HepG2 (cell line): Measurements from ENCODE around the gene NCKAP1. TPM values are rescaled to one million over a fixed set of nuclear protein-coding genes. Genes with fewer than 3 reads are reported as not detected.
A peak's percentile ranks its signal among the peaks of the same experiment; 100 is the strongest.

ENCODE experiments used
- ATF1 ChIP-seq: IDR thresholded peaks from 2 replicates; pipeline ENCODE4 v1.6.1; 2016; ENCODE audit warnings: mild to moderate bottlenecking, control low read depth
- CBX2 ChIP-seq, 2 experiments: fragments of 200-600 bp in 1 of 2; sonication (generic); formaldehyde crosslinking in 1 of 2; IDR thresholded peaks; 2 replicates each; pipeline versions ENCODE4 v1.7.0 to v1.8.1; 2018 to 2022; ENCODE audit warnings: low read depth in 2 of 2, low read length in 1 of 2, mild to moderate bottlenecking in 1 of 2, missing genetic modification reagents in 1 of 2
- DRAP1 ChIP-seq: IDR thresholded peaks from 2 replicates; pipeline ENCODE4 v1.6.1; 2016; ENCODE audit warnings: missing genetic modification reagents, missing compliant biosample characterization
- ETS1 ChIP-seq: sonication (generic); formaldehyde crosslinking; IDR thresholded peaks from 2 replicates; pipeline ENCODE4 v1.4.0; 2020; ENCODE audit warnings: missing genetic modification reagents
- NCOA2 ChIP-seq: sonication (generic); formaldehyde crosslinking; IDR thresholded peaks from 2 replicates; pipeline ENCODE4 v1.8.0; 2022; ENCODE audit warnings: inconsistent platforms
- ZBTB44 ChIP-seq: sonication (generic); formaldehyde crosslinking; IDR thresholded peaks from 2 replicates; pipeline ENCODE4 v1.4.0; 2020; ENCODE audit warnings: missing genetic modification reagents
- ZNF142 ChIP-seq: sonication (generic); formaldehyde crosslinking; IDR thresholded peaks from 2 replicates; pipeline ENCODE4 v1.4.0; 2020; ENCODE audit warnings: missing genetic modification reagents
- ZNF281 ChIP-seq: sonication (generic); formaldehyde crosslinking; IDR thresholded peaks from 2 replicates; pipeline ENCODE4 v1.4.0; 2020; ENCODE audit warnings: missing genetic modification reagents, borderline replicate concordance
- ZNF446 ChIP-seq: sonication (generic); formaldehyde crosslinking; IDR thresholded peaks from 2 replicates; pipeline ENCODE4 v1.5.0; 2020; ENCODE audit warnings: mild to moderate bottlenecking, missing genetic modification reagents
- ZNF451 ChIP-seq: sonication (generic); formaldehyde crosslinking; IDR thresholded peaks from 2 replicates; pipeline ENCODE4 v1.5.0; 2020; ENCODE audit warnings: mild to moderate bottlenecking, missing genetic modification reagents
- ZNF562 ChIP-seq: sonication (generic); formaldehyde crosslinking; IDR thresholded peaks from 2 replicates; pipeline ENCODE4 v1.8.0; 2022; ENCODE audit warnings: missing genetic modification reagents, borderline replicate concordance
- ZNF569 ChIP-seq: sonication (generic); formaldehyde crosslinking; IDR thresholded peaks from 2 replicates; pipeline ENCODE4 v1.5.0; 2020; ENCODE audit warnings: mild to moderate bottlenecking, missing genetic modification reagents, moderate library complexity, borderline replicate concordance
- ZNF605 ChIP-seq: sonication (generic); formaldehyde crosslinking; IDR thresholded peaks from 2 replicates; pipeline ENCODE4 v1.8.0; 2022; ENCODE audit warnings: mild to moderate bottlenecking, missing genetic modification reagents
- ZNF644 ChIP-seq: IDR thresholded peaks from 2 replicates; pipeline ENCODE4 v1.6.1; 2016; ENCODE audit warnings: low read depth
- polyA plus RNA-seq, 8 experiments: library from polyadenylated mRNA; depleted of rRNA in 3 of 8; stranded (reverse) in 7 of 8; unstranded in 1 of 8; fragments of >200 nt; fragmentation: Illumina TruSeq in 4 of 8; extraction: Trizol in 4 of 8; gene quantifications; 2 replicates each; pipeline versions ENCODE4 v1.2.1 to v1.2.3, GENCODE V29; 2011 to 2016; ENCODE audit warnings: low read depth in 4 of 8, missing spikeins in 1 of 8, mixed read lengths in 1 of 8; ENCODE audit not compliant: insufficient read depth in 1 of 8
- total RNA-seq, 5 experiments: library from RNA; depleted of rRNA; stranded (reverse); fragments of >200 nt; fragmentation: Illumina TruSeq; extraction: Trizol; gene quantifications; 2 replicates each; pipeline ENCODE4 v1.2.3, GENCODE V29; 2016; ENCODE audit warnings: low read depth in 1 of 5
- TF ChIP-seq, protein P1 (sequence below): sonication (generic); formaldehyde crosslinking; IDR thresholded peaks from 2 replicates; pipeline ENCODE4 v1.4.0; 2020; ENCODE audit warnings: missing genetic modification reagents, borderline replicate concordance

Gene NCKAP1
- total and polyA plus RNA-seq, 2 of the 13 experiments (the other 11 are each of a cell fraction or from before 2014, with no cell fraction given): 72.1 to 96.3 TPM

DNA sequence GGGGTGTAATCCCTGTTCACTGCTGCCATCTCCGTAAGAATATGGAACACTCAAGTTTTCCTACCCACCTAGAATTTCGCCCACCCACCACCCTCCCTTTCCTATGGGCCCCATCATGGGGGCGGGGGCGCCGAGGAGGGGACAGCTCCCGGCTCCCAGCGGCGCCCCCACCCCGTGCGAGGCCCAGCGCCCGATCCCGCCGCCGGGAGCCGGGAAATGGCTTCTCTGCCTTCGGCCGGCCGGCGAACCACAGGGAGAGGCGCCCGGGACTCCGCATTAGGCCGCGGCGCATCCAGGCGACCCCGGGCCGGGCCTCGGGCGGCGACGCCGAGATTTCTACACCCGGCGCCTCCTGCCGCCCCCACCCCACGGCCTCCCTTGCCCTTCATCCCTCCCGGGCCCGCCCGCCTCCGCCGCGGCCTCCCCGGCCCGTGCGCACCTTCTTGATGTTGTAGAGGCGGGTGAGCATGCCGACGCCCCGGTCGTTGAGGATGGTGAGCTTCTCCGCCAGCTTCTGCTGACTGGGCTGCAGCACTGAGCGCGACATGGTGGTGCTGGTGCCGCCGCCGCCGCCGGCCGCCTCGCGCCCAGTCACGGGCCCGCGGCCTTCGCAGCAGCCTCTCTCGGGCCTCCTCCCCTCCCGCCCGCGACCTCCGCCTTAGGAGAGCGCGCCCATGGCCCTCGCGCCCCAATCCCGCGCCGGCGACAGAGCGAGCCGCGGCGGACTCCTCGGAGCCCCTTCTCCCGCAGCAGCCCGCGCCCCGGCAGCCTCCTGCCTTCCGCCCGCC lies 510 bp downstream of the NCKAP1 start (continued):
- peak; percentile 91 for TF ChIP-seq ZNF142
- TF ChIP-seq, protein P1, sequence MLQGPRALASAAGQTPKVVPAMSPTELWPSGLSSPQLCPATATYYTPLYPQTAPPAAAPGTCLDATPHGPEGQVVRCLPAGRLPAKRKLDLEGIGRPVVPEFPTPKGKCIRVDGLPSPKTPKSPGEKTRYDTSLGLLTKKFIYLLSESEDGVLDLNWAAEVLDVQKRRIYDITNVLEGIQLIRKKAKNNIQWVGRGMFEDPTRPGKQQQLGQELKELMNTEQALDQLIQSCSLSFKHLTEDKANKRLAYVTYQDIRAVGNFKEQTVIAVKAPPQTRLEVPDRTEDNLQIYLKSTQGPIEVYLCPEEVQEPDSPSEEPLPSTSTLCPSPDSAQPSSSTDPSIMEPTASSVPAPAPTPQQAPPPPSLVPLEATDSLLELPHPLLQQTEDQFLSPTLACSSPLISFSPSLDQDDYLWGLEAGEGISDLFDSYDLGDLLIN (CRISPR knock-in tag): no peak
- no peak for TF ChIP-seq CBX2 (IDR thresholded peaks at IDR 0.05; ENCODE audit: low read depth, low read length)
- TF ChIP-seq CBX2 (CRISPR knock-in tag; IDR thresholded peaks at IDR 0.05; ENCODE audit: low read depth): no peak
- TF ChIP-seq ZNF446: peak; percentile 79; the same call in 1 of the 2 replicates
- 0 out of 2 replicates have a peak, but pooled peaks have one; percentile 78 for TF ChIP-seq ETS1 (CRISPR knock-in tag)
- TF ChIP-seq ZNF451 (CRISPR knock-in tag): no peak
- no peak for TF ChIP-seq ZNF644
- TF ChIP-seq NCOA2 (CRISPR knock-in tag): no peak
- no peak for TF ChIP-seq ZBTB44 (CRISPR knock-in tag)
- TF ChIP-seq DRAP1 (CRISPR knock-in tag): no peak
- no peak for TF ChIP-seq ZNF562
- TF ChIP-seq ZNF569 (CRISPR knock-in tag): no peak
- no peak for TF ChIP-seq ZNF281 (CRISPR knock-in tag)
- TF ChIP-seq ZNF605: no peak; the same call in 1 of the 2 replicates
- TF ChIP-seq ATF1: no peak
